K562 (cell line): ENCODE data around the gene SLC25A34. TPM values are rescaled to one million over a fixed set of nuclear protein-coding genes. Genes with fewer than 3 reads are reported as not detected.

Experiments used
- ADNP ChIP-seq: fragments of 200-800 bp; sonication (Bioruptor generic); IDR thresholded peaks from 2 replicates; pipeline ENCODE4 v1.6.1; 2016; ENCODE audit warnings: missing genetic modification characterization, missing compliant biosample characterization
- ATF1 ChIP-seq, 2 experiments: fragments of 450-650 bp in 1 of 2; IDR thresholded peaks; 2 replicates each; pipeline ENCODE4 v1.6.1; 2016; ENCODE audit warnings: missing compliant biosample characterization in 1 of 2, missing genetic modification characterization in 1 of 2
- BACH1 ChIP-seq: fragments of 200-800 bp; sonication (Bioruptor generic); IDR thresholded peaks from 2 replicates; pipeline ENCODE4 v1.6.1; 2016; ENCODE audit warnings: missing genetic modification characterization, missing compliant biosample characterization
- CAMTA2 ChIP-seq: fragments of 250-450 bp; sonication (Bioruptor Pico); conservative IDR thresholded peaks from 2 replicates; pipeline ENCODE4 v1.5.1; 2022
- EGR1 ChIP-seq: fragments of 450-650 bp; conservative IDR thresholded peaks from 2 replicates; pipeline ENCODE4 v1.6.1; 2017; ENCODE audit warnings: mild to moderate bottlenecking
- FOXJ2 ChIP-seq: fragments of 200-800 bp; sonication (Bioruptor generic); IDR thresholded peaks from 2 replicates; pipeline ENCODE4 v1.6.1; 2016; ENCODE audit warnings: missing genetic modification characterization, missing compliant biosample characterization
- JUN ChIP-seq, 2 experiments: sonication (generic) in 1 of 2; formaldehyde crosslinking in 1 of 2; IDR thresholded peaks; 2 replicates each; pipeline versions ENCODE4 v1.6.1 to v1.8.0; 2012 to 2022; ENCODE audit warnings: borderline replicate concordance in 2 of 2, mild to moderate bottlenecking in 2 of 2, improper control_type of control experiment in 1 of 2, low read depth in 1 of 2, low read length in 1 of 2, missing genetic modification reagents in 1 of 2
- KDM1A ChIP-seq, 2 experiments: fragments of 450-650 bp; IDR thresholded peaks; 2 replicates each; pipeline ENCODE4 v1.6.1; 2016; ENCODE audit warnings: mild to moderate bottlenecking in 2 of 2
- KDM2B ChIP-seq: fragments of 250-450 bp; sonication (Bioruptor Pico); IDR thresholded peaks from 2 replicates; pipeline ENCODE4 v1.8.0; 2021; ENCODE audit warnings: mild to moderate bottlenecking, moderate library complexity
- MTA2 ChIP-seq: fragments of 450-650 bp; IDR thresholded peaks from 2 replicates; pipeline ENCODE4 v1.6.1; 2016; ENCODE audit warnings: low read depth
- MTA3 ChIP-seq: fragments of 450-650 bp; formaldehyde crosslinking; IDR thresholded peaks from 2 replicates; pipeline ENCODE4 v1.6.1; 2017; ENCODE audit warnings: mild to moderate bottlenecking, borderline replicate concordance
- NFE2 ChIP-seq: IDR thresholded peaks from 2 replicates; pipeline ENCODE4 v1.6.1; 2014; ENCODE audit warnings: antibody characterized with exemption, low read depth
- NFRKB ChIP-seq: fragments of 450-650 bp; IDR thresholded peaks from 2 replicates; pipeline ENCODE4 v1.6.1; 2016; ENCODE audit warnings: low read depth
- NR3C1 ChIP-seq: sonication (generic); formaldehyde crosslinking; IDR thresholded peaks from 2 replicates; pipeline ENCODE4 v1.8.1; 2022; ENCODE audit warnings: missing genetic modification reagents
- NRF1 ChIP-seq, 2 experiments: fragments of 450-650 bp; IDR thresholded peaks in 1 of 2; conservative IDR thresholded peaks in 1 of 2; 2 replicates each; pipeline ENCODE4 v1.6.1; 2014; ENCODE audit warnings: mild to moderate bottlenecking in 2 of 2
- PHF8 ChIP-seq: fragments of 200-600 bp; sonication (generic); IDR thresholded peaks from 2 replicates; pipeline ENCODE4 v1.6.1; 2012; ENCODE audit warnings: mixed run types, mild to moderate bottlenecking, inconsistent platforms, low read length, moderate library complexity, borderline replicate concordance
- RFX5 ChIP-seq: IDR thresholded peaks from 2 replicates; pipeline ENCODE4 v1.6.1; 2011; ENCODE audit warnings: low read depth, mild to moderate bottlenecking, improper control_type of control experiment, low read length
- SMARCA4 ChIP-seq: fragments of 450-650 bp; IDR thresholded peaks from 2 replicates; pipeline ENCODE4 v1.6.1; 2016
- ZBTB5 ChIP-seq: fragments of 450-650 bp; IDR thresholded peaks from 2 replicates; pipeline ENCODE4 v1.6.1; 2017; ENCODE audit warnings: antibody characterized with exemption
- ZBTB7A ChIP-seq: IDR thresholded peaks from 2 replicates; pipeline ENCODE4 v1.6.1; 2011; ENCODE audit warnings: low read depth, mild to moderate bottlenecking, low read length, moderate library complexity, borderline replicate concordance; ENCODE audit not compliant: control insufficient read depth
- ZC3H11A ChIP-seq: IDR thresholded peaks from 2 replicates; pipeline ENCODE4 v1.6.1; 2012; ENCODE audit warnings: low read depth, low read length, improper control_type of control experiment
- ZNF134 ChIP-seq: fragments of 250-450 bp; sonication (Bioruptor Pico); conservative IDR thresholded peaks from 2 replicates; pipeline ENCODE4 v1.4.0; 2020
- ZNF143 ChIP-seq: sonication (generic); formaldehyde crosslinking; IDR thresholded peaks from 2 replicates; pipeline ENCODE4 v1.9.0; 2022; ENCODE audit warnings: mild to moderate bottlenecking, missing genetic modification reagents
- ZNF277 ChIP-seq: fragments of 250-450 bp; sonication (Bioruptor Pico); IDR thresholded peaks from 2 replicates; pipeline ENCODE4 v1.8.0; 2022; ENCODE audit warnings: inconsistent platforms, mild to moderate bottlenecking, moderate library complexity, borderline replicate concordance
- ZNF282 ChIP-seq: sonication (generic); formaldehyde crosslinking; IDR thresholded peaks from 2 replicates; pipeline ENCODE4 v1.8.1; 2023; ENCODE audit warnings: missing genetic modification reagents
- ZNF584 ChIP-seq: fragments of 200-800 bp; sonication (Bioruptor generic); IDR thresholded peaks from 2 replicates; pipeline ENCODE4 v1.6.1; 2016; ENCODE audit warnings: low read depth, mild to moderate bottlenecking, missing genetic modification characterization, missing compliant biosample characterization
- ZNF589 ChIP-seq: fragments of 200-800 bp; sonication (Bioruptor generic); IDR thresholded peaks from 2 replicates; pipeline ENCODE4 v1.6.1; 2016; ENCODE audit warnings: low read depth, missing genetic modification characterization, missing compliant biosample characterization
- ZNF79 ChIP-seq: fragments of 250-450 bp; sonication (Bioruptor Pico); IDR thresholded peaks from 2 replicates; pipeline ENCODE4 v1.4.0; 2020; ENCODE audit warnings: low read depth, mild to moderate bottlenecking, moderate library complexity
- ZNF830 ChIP-seq: fragments of 250-450 bp; sonication (Bioruptor Pico); IDR thresholded peaks from 2 replicates; pipeline ENCODE4 v1.5.0; 2021; ENCODE audit warnings: mild to moderate bottlenecking
- polyA plus RNA-seq, 8 experiments: library from polyadenylated mRNA; depleted of rRNA in 4 of 8; stranded (reverse) in 5 of 8; unstranded in 3 of 8; fragments of >200 nt; fragmentation: Nextera tagmentation in 2 of 8; fragmentation: Illumina TruSeq in 1 of 8; extraction: Ambion mirVana in 2 of 8; extraction: Trizol in 1 of 8; gene quantifications; 2 replicates each; pipeline versions ENCODE4 v1.2.1 to v1.2.3, GENCODE V29; 2011 to 2014; ENCODE audit warnings: inconsistent platforms in 1 of 8, missing spikeins in 1 of 8
- total RNA-seq, 7 experiments: library from RNA; depleted of rRNA in 6 of 7; stranded (reverse); fragments of >200 nt in 6 of 7; fragmentation: Illumina TruSeq in 2 of 7; extraction: Trizol in 2 of 7; gene quantifications; 2 replicates each; pipeline versions ENCODE4 v1.2.1 to v1.2.3, GENCODE V29; 2011 to 2021; ENCODE audit warnings: low replicate concordance in 1 of 7

Gene SLC25A34
- total and polyA plus RNA-seq, 9 of the 15 experiments (the other 6 are each of a cell fraction or from before 2014, with no cell fraction given), result 0.01 to 0.57 (median 0.16) TPM

GRCh38 chr1:15788624-15789301 is 52.7 kb downstream of the SLC25A34 start (continued):
- TF ChIP-seq JUN (IDR thresholded peaks at IDR 0.05; ENCODE audit: borderline replicate concordance, low read depth, low read length), result peak; percentile 78; the same call in 1 of the 2 replicates
- TF ChIP-seq JUN (CRISPR knock-in tag; IDR thresholded peaks at IDR 0.05; ENCODE audit: borderline replicate concordance), result no peak
- TF ChIP-seq ZNF277 (CRISPR knock-in tag), result no peak
- no peak for TF ChIP-seq BACH1
- no peak for TF ChIP-seq ZNF830 (CRISPR knock-in tag)
- no peak for TF ChIP-seq ZBTB5
- no peak for TF ChIP-seq ZNF282 (CRISPR knock-in tag)
- no peak for TF ChIP-seq RFX5
- no peak for TF ChIP-seq ZBTB7A
- TF ChIP-seq MTA2, result no peak
- TF ChIP-seq NFE2, result peak; percentile 23; the same call in 1 of the 2 replicates
- peak; percentile 77 for TF ChIP-seq SMARCA4
- TF ChIP-seq ZNF584 (CRISPR knock-in tag), result no peak
- no peak for TF ChIP-seq FOXJ2 (tag)
- peak; percentile 0 for TF ChIP-seq ADNP
- TF ChIP-seq CAMTA2, result no peak
- no peak for TF ChIP-seq ZNF589 (CRISPR knock-in tag)
- no peak for TF ChIP-seq NR3C1 (CRISPR knock-in tag)
- no peak for TF ChIP-seq KDM2B (CRISPR knock-in tag)
- no peak for TF ChIP-seq ZNF79 (CRISPR knock-in tag)
- no peak for TF ChIP-seq ZNF134 (CRISPR knock-in tag)
- TF ChIP-seq ZNF143 (CRISPR knock-in tag), result no peak
- peak; percentile 58 for TF ChIP-seq EGR1
- TF ChIP-seq ATF1 (CRISPR knock-in tag; IDR thresholded peaks at IDR 0.05), result no peak
- TF ChIP-seq ATF1 (tag; IDR thresholded peaks at IDR 0.05), result 0 out of 2 replicates have a peak, but pooled peaks have one; percentile 29
- TF ChIP-seq MTA3, result 0 out of 2 replicates have a peak, but pooled peaks have one; percentile 24
- TF ChIP-seq ZC3H11A, result no peak
- peak in 1 of 2 experiments; percentile 6; a peak in 2 of 4 replicates for TF ChIP-seq NRF1 (conservative IDR thresholded peaks at IDR 0.05 in 1 of 2, IDR thresholded peaks at IDR 0.05 in 1 of 2)
- TF ChIP-seq NFRKB, result no peak
- TF ChIP-seq PHF8, result no peak
- TF ChIP-seq KDM1A (IDR thresholded peaks at IDR 0.05), result peak; percentile 35 to 66; a peak in 3 of 4 replicates
